NCI-H460 (cell line): ENCODE measurements around the gene PALMD. TPM values are rescaled to one million over a fixed set of nuclear protein-coding genes. Genes with fewer than 3 reads are reported as not detected.

Experiments used
- DNase-seq: peaks from one replicate; pipeline ENCODE4 v3.0.0-alpha.2; 2016; ENCODE audit warnings: low read depth; ENCODE audit errors: extremely low read depth
- total RNA-seq: library from RNA; depleted of rRNA; stranded (reverse); fragments of >200 nt; shearing (Covaris generic); gene quantifications from 2 replicates; pipeline ENCODE4 v1.2.3, GENCODE V29; 2014

Gene PALMD
- total RNA-seq, 1 experiment from 2014 or later, result 5.2 TPM

DNA sequence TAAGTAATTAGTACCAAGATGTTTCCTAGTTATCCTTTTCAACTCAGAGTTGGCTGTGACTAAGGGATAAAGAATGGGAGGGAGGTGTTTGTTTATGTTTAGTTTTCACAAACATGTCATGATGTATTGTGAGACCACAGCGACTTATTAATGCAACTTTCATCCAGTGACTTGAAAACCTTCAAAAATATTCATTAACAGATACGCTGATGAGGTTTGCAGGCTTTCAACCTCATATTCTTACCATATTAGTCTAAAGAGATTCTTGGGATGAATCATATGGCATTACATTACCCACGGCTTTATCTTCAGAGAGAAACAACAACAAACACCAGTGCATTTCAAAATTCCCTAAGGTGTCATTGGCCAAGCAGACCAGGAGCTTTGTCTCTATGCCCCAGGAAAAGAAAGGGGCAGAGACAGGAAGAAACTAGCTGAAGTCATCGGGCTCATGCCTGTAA, 36.4 kb downstream of the PALMD start:
- DNase-seq, result peak; percentile 78

DNA sequence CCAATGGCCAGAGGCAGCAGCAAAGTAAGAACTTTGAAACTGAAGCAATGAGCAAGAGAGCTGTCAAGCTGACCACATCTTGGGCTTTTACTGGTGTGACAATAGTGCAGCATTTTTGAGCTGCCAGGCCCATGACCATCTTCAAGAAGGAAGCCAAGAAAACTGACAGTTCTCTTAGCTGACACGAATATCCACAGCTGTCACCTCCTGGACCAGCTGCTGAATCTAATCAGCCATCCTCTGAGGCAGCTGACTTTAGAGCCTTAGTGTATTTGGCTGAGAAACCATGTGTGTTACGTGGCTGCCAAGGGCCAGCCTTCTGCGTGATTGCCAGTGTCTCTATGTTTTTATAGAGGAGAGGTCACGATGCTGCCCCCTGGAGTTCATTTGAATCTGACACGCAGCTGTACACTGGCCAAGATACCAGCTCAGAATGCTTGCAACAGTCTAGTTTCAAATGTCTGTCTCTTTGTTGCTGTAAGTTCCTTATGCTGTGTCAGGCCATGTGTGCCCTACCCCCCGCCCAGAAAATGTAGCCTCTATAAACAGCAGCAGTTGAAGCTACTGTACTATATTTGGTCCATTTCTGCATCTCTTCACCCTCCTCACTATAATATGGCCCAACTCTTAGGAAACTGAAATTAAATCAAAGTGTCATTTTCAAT, 39.7 kb downstream of the PALMD start:
- peak; percentile 72 for DNase-seq

GRCh38 chr1:99691175-99691574, 45.3 kb downstream of the PALMD start:
- DNase-seq, result no peak

DNA sequence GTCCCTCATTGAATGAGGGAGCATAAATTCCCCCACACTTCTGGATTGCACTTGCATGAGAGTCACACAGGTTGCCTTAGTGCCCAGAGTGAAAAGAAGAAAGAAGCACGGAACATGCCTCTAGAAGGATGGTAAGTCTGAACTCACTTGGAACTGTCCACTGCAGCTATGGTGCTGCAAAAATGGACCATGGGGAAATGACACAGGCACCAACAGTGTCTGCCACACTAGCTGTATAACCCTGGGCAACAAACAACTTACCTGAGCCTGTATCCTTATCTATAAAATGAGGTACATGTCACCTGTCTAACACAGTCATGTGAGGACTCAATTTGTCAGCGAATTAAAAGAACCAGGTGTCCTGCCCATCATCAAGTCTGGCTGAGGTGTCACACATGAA, 50.7 kb downstream of the PALMD start:
- DNase-seq, result no peak

GRCh38 chr1:99697580-99697979, 51.7 kb downstream of the PALMD start:
- no peak for DNase-seq

DNA sequence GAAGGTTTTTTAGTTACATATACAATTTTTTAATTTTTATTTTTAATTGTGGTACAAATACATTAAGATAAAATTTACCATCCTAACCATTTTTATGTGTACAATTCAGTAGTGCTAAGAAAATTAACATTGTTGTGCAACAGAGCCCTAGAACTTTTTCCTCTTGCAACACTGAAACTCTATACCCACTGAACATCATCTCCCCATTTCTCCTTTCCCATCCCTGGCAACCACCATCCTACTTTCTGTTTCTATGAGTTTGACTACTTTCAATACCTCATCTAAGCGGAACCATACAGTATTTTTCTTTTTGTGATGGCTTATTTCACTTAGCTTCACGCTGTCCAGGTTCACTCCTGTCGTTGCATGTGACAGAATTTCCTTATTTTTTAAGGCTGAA, 54.1 kb downstream of the PALMD start:
- no peak for DNase-seq

GRCh38 chr1:99702221-99702620, 56.3 kb downstream of the PALMD start:
- DNase-seq, result no peak

DNA sequence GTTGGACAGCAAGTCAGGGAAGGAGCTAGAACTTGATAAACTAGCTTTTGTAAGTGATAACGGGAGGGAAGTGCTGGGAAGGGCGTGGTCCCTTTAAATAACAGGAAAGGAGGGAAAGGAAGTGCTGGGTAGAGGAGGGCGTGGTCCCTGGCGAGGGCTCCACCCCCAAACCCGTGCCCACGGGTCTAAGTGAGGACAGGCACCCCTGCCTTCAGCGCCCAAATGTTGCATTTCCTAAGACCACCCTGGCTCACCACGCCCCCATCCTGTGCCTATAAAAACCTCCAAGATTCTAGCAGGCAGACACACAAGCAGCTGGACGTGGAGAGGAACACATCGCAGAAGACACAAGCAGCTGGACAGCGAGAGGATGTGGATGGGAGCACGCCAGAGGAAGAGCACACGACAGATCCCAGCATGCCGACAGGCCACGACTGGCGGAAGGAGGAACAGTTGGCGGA, 58.5 kb downstream of the PALMD start:
- no peak for DNase-seq

GRCh38 chr1:99705385-99705784, 59.5 kb downstream of the PALMD start:
- no peak for DNase-seq

- peak; percentile 46 for DNase-seq
Observed at GRCh38 chr1:99707535-99708142, 61.7 kb downstream of the PALMD start.

GRCh38 chr1:99710994-99711393, 65.1 kb downstream of the PALMD start:
- no peak for DNase-seq

DNA sequence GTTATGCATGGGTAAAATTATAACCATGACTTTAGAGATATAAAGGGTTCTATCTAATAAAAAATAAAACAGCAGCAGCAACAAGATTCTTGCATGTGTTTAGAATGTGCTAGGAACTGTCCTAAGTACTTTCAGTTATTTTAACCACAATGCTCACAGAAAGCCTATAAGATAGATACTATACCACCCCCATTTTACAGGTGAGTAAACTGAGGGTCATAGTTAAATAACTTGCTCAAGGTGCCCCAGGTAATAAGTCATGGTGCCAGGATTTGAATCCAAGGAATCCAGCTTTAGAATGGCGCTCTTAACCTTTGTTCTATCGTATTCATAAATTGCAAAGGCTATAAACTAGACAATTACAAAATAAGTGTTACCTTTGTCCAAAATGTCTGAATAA, 67.1 kb downstream of the PALMD start:
- DNase-seq, result no peak

DNA sequence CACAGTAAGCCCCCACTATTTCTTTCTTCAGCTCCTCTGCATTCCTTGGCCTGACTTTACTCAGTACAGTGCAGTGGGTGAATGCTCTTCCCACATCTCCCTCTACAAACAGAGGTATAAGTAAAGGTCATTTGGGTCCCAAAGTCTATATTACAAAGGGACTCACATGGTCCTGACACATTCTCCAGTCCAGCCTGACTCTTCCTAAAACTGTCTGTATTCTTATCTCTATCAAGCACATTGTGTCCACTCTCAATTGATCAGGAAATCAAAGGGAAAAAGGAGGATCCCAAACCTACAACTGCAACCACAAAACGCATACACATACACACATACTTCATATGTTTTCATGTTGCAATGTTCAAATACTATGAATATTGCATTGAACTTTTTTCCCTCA, 71.1 kb downstream of the PALMD start:
- no peak for DNase-seq

DNA sequence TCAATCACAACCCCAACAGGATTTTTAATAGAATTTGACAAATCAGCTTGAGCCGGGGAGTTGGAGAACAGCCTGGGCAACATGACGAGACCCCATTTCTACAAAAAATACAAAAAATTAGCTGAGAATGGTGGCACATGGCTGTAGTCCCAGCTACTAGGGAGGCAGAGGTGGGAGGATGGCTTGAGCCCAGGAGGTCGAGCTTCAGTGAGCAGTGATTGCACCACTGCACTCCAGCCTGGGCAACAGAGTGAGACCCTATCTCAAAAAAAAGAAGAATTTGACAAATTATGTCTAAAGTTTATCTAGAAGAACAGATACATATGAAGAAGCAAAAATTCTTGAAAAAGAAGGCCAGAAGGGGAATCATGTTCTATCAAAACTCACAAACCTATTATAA, 77.3 kb downstream of the PALMD start:
- no peak for DNase-seq

GRCh38 chr1:99725996-99726395, 80.1 kb downstream of the PALMD start:
- no peak for DNase-seq

DNA sequence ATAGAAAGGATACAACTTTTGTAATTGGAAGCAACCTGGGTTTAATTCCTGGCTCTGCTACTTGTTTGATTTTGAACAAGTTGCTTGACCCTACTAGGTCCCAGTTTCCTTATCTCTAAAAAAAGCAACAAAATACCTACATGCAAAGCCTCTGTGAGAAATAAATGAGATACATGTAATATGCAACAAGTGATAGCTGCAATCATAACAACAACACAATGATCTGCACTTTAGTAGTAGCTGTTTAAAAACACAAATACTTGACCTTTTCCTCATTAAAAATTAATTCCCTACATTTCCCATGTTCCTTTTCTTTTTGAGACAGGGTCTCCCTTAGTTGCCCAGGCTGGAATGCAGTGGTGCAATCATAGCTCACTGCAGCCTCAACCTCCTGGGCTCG, 80.5 kb downstream of the PALMD start:
- DNase-seq, result no peak

DNA sequence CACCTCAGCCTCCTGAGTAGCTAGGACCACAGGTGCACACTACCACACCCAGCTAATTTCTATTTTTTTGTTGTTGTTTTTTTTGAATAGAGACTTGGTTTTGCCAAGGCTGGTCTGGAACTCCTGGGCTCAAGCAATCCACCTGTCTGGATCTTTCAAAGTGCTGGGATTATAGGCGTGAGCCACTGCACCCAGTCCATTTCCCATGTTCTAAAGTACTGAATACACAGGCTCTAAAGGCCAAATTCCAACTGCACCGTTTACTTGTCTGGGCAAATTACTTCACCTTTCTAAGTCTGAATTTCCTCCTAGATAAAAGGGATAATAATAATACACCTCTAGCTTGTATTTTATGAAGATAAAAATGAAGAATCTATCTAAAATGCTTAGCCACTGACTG, 80.9 kb downstream of the PALMD start:
- DNase-seq, result no peak

DNA sequence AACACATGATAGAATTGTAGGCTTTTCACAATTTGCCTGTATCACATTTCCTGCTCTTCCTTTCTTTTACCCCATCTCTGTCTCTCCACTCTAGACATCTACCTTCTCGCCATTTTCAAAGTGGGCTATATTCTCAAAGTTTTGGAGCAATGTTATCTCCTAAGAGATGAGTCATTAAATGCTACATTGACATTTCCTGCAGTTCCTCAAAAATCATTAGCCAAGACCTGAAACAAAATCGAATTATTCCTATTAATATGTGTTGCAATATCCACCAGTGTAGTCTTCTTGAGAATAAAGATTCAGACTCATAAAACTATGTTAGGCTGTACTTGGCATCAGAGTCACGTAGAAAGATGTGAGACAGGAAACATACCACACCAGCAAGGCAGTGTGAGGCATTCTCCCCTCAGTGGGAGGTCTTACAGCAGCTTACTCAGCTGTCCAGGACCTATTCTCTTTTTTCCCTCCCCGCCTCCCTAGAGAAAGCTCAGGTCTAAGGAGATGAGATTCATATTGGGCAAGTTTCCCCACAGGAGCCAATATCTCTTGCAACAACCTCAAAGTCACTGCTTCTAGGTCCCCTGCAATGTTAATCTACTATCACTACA, 81.8 kb downstream of the PALMD start:
- DNase-seq, result no peak

DNA sequence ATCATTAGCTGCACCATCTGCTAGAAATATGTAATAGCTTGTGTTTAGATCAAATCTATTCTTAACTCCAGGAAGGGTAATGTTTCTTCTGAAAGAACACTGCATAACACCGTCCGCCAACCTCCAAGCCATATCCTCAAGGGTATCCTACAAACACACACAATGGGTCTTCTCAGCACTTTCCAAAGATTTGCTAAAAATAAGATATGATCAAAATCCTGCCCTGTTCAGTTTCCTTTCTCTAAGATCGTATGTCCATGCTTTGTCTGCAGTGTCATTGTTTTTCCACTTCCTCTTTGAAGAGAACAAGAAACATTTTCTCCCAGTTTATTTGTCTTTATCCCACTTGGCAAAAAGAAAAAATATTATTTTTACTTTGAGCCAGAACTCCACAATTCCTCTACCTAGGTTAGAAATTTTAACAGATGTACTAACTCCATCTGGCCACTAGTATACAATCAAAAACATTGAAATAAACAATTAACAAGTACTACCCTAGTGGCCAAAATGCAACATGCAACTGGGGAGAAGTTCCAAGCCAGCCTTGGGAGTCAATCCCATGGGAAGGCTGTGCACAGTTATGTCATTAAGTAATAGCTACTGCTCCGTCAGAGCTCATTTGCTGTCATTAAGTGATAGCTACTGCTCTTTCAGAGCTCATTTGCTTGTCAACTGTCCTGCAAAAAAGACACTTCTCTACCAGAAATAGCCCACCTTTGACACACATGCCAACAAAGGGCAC, 82.8 kb downstream of the PALMD start:
- DNase-seq, result peak; percentile 24

GRCh38 chr1:99731384-99731783, 85.5 kb downstream of the PALMD start:
- DNase-seq, result no peak

DNA sequence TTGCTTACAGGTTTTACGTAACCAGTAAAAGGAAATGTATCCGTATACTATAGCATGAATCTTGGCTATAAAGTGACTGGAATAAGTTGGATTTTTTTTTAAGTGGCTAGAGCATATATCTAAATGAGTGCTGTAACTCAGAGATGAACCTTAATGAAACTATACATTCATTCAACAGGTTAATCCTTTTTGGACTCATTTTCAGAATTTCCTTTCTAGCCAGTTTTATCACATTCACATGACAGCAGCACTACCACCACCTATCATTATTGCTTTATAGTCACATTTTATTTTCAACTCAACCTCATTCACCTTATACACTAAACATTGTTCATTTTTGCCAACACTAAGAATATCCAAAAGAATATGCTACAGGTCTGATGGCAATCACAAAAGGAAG, 89.9 kb downstream of the PALMD start:
- DNase-seq, result no peak
